WTC11 (cell line): ENCODE results near the gene FOXS1. TPM values are rescaled to one million over a fixed set of nuclear protein-coding genes. Genes with fewer than 3 reads are reported as not detected.

Source experiments
- ATAC-seq: fragments of 200-7000 bp; cut with Tn5 transposase; 2 replicates; pipeline ENCODE4 v1.10.0; 2021; ENCODE audit warnings: mild to moderate bottlenecking, moderate library complexity
- CTCF ChIA-PET: fragments of 300-600 bp; sonication (Branson Sonifier 250); formaldehyde crosslinking; loops from one replicate; lab custom pipeline; 2021; ENCODE audit warnings: antibody characterized with exemption; lab: Charles Lee
- POLR2A ChIA-PET: fragments of 350-600 bp; sonication (Branson Sonifier 250); formaldehyde crosslinking; loops from one replicate; lab custom pipeline; 2021; ENCODE audit warnings: antibody characterized with exemption; lab: Charles Lee
- DNase-seq: peaks from one replicate; pipeline ENCODE4 v3.0.0; 2021; ENCODE audit warnings: low spot score
- H3K27ac Mint-ChIP-seq: 2 replicates; pipeline ENCODE4 v1.8.0; 2021; ENCODE audit warnings: mixed read lengths
- H3K27me3 Mint-ChIP-seq: 2 replicates; pipeline ENCODE4 v1.8.0; 2021; ENCODE audit warnings: low read depth, mild to moderate bottlenecking, moderate library complexity, mixed read lengths
- H3K36me3 Mint-ChIP-seq: 2 replicates; pipeline ENCODE4 v1.8.0; 2021; ENCODE audit warnings: mixed read lengths
- H3K4me1 Mint-ChIP-seq: 2 replicates; pipeline ENCODE4 v1.8.0; 2022; ENCODE audit warnings: mixed read lengths
- H3K4me3 Mint-ChIP-seq: 2 replicates; pipeline ENCODE4 v1.8.0; 2021; ENCODE audit warnings: mild to moderate bottlenecking, moderate library complexity, mixed read lengths
- H3K9me3 Mint-ChIP-seq: 2 replicates; pipeline ENCODE4 v1.8.0; 2021; ENCODE audit warnings: mixed read lengths
- AFF4 ChIP-seq: sonication (generic); formaldehyde crosslinking; IDR thresholded peaks from 2 replicates; pipeline ENCODE4 v1.8.1; 2023; ENCODE audit warnings: mild to moderate bottlenecking, missing genetic modification reagents, borderline replicate concordance
- ARID4B ChIP-seq: sonication (generic); formaldehyde crosslinking; IDR thresholded peaks from 2 replicates; pipeline ENCODE4 v1.8.0; 2023; ENCODE audit warnings: missing genetic modification reagents, mild to moderate bottlenecking, borderline replicate concordance
- E2F4 ChIP-seq: sonication (generic); formaldehyde crosslinking; IDR thresholded peaks from 2 replicates; pipeline ENCODE4 v1.8.1; 2022; ENCODE audit warnings: low read depth, mild to moderate bottlenecking, moderate library complexity, missing genetic modification reagents, borderline replicate concordance
- ETV6 ChIP-seq: sonication (generic); formaldehyde crosslinking; IDR thresholded peaks from 2 replicates; pipeline ENCODE4 v1.8.1; 2022; ENCODE audit warnings: mild to moderate bottlenecking, missing genetic modification reagents
- FOXJ3 ChIP-seq: sonication (generic); formaldehyde crosslinking; IDR thresholded peaks from 2 replicates; pipeline ENCODE4 v1.9.0; 2021; ENCODE audit warnings: missing genetic modification reagents, mild to moderate bottlenecking, borderline replicate concordance
- JUN ChIP-seq: sonication (generic); formaldehyde crosslinking; IDR thresholded peaks from 2 replicates; pipeline ENCODE4 v1.8.0; 2023; ENCODE audit warnings: mild to moderate bottlenecking, missing genetic modification reagents
- RORB ChIP-seq: fragments of 250-450 bp; sonication (Bioruptor Pico); IDR thresholded peaks from 2 replicates; pipeline ENCODE4 v1.9.0; 2021; ENCODE audit warnings: mild to moderate bottlenecking
- SMAD4 ChIP-seq: sonication (generic); formaldehyde crosslinking; IDR thresholded peaks from 2 replicates; pipeline ENCODE4 v1.8.0; 2022; ENCODE audit warnings: mild to moderate bottlenecking, missing genetic modification reagents
- SOX15 ChIP-seq: fragments of 250-450 bp; sonication (Bioruptor Pico); IDR thresholded peaks from 2 replicates; pipeline ENCODE4 v1.9.0; 2021; ENCODE audit warnings: mild to moderate bottlenecking
- ZNF396 ChIP-seq: fragments of 250-450 bp; sonication (Bioruptor Pico); IDR thresholded peaks from 2 replicates; pipeline ENCODE4 v1.8.0; 2021; ENCODE audit warnings: mild to moderate bottlenecking, moderate library complexity, borderline replicate concordance
- ZNF512 ChIP-seq: sonication (generic); formaldehyde crosslinking; IDR thresholded peaks from 2 replicates; pipeline ENCODE4 v1.8.1; 2022; ENCODE audit warnings: missing genetic modification reagents, borderline replicate concordance
- ZSCAN18 ChIP-seq: fragments of 250-450 bp; sonication (Bioruptor Pico); IDR thresholded peaks from 2 replicates; pipeline ENCODE4 v2.1.2; 2022; ENCODE audit warnings: mild to moderate bottlenecking, moderate library complexity
- total RNA-seq: library from RNA; stranded (reverse); gene quantifications from 3 replicates; pipeline ENCODE4 v1.2.3, GENCODE V29; 2021
- TF ChIP-seq, protein P1 (sequence below): sonication (generic); formaldehyde crosslinking; IDR thresholded peaks from 2 replicates; pipeline ENCODE4 v1.8.1; 2023; ENCODE audit warnings: mild to moderate bottlenecking, missing genetic modification reagents
- TF ChIP-seq, protein P2 (sequence below): sonication (generic); formaldehyde crosslinking; IDR thresholded peaks from 2 replicates; pipeline ENCODE4 v1.8.1; 2022; ENCODE audit warnings: low read depth, missing genetic modification reagents, borderline replicate concordance
- TF ChIP-seq, protein P3 (sequence below): sonication (generic); formaldehyde crosslinking; IDR thresholded peaks from 2 replicates; pipeline ENCODE4 v1.8.0; 2022; ENCODE audit warnings: mild to moderate bottlenecking, missing genetic modification reagents

The FOXS1 gene
- total RNA-seq, 1 experiment from 2014 or later, result not detected

GRCh38 chr20:31817461-31817860, 27.9 kb downstream of the FOXS1 start:
- H3K27ac Mint-ChIP-seq, result no peak overlapping the region
- TF ChIP-seq, protein P1, sequence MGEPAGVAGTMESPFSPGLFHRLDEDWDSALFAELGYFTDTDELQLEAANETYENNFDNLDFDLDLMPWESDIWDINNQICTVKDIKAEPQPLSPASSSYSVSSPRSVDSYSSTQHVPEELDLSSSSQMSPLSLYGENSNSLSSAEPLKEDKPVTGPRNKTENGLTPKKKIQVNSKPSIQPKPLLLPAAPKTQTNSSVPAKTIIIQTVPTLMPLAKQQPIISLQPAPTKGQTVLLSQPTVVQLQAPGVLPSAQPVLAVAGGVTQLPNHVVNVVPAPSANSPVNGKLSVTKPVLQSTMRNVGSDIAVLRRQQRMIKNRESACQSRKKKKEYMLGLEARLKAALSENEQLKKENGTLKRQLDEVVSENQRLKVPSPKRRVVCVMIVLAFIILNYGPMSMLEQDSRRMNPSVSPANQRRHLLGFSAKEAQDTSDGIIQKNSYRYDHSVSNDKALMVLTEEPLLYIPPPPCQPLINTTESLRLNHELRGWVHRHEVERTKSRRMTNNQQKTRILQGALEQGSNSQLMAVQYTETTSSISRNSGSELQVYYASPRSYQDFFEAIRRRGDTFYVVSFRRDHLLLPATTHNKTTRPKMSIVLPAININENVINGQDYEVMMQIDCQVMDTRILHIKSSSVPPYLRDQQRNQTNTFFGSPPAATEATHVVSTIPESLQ (CRISPR knock-in tag), result no peak
- no peak for TF ChIP-seq AFF4 (CRISPR knock-in tag)
- no peak for TF ChIP-seq ZSCAN18
- TF ChIP-seq JUN, result no peak
- TF ChIP-seq, protein P2, sequence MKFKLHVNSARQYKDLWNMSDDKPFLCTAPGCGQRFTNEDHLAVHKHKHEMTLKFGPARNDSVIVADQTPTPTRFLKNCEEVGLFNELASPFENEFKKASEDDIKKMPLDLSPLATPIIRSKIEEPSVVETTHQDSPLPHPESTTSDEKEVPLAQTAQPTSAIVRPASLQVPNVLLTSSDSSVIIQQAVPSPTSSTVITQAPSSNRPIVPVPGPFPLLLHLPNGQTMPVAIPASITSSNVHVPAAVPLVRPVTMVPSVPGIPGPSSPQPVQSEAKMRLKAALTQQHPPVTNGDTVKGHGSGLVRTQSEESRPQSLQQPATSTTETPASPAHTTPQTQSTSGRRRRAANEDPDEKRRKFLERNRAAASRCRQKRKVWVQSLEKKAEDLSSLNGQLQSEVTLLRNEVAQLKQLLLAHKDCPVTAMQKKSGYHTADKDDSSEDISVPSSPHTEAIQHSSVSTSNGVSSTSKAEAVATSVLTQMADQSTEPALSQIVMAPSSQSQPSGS (CRISPR knock-in tag), result no peak
- no peak for TF ChIP-seq RORB (CRISPR knock-in tag)
- TF ChIP-seq SOX15 (CRISPR knock-in tag), result no peak
- TF ChIP-seq FOXJ3, result no peak
- TF ChIP-seq ARID4B (CRISPR knock-in tag), result no peak
- no peak for TF ChIP-seq E2F4 (CRISPR knock-in tag)
- TF ChIP-seq, protein P3, sequence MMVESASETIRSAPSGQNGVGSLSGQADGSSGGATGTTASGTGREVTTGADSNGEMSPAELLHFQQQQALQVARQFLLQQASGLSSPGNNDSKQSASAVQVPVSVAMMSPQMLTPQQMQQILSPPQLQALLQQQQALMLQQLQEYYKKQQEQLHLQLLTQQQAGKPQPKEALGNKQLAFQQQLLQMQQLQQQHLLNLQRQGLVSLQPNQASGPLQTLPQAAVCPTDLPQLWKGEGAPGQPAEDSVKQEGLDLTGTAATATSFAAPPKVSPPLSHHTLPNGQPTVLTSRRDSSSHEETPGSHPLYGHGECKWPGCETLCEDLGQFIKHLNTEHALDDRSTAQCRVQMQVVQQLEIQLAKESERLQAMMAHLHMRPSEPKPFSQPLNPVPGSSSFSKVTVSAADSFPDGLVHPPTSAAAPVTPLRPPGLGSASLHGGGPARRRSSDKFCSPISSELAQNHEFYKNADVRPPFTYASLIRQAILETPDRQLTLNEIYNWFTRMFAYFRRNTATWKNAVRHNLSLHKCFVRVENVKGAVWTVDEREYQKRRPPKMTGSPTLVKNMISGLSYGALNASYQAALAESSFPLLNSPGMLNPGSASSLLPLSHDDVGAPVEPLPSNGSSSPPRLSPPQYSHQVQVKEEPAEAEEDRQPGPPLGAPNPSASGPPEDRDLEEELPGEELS (CRISPR knock-in tag), result no peak
- no peak for TF ChIP-seq ZNF396 (CRISPR knock-in tag)
- no peak for TF ChIP-seq ZNF512 (CRISPR knock-in tag)
- TF ChIP-seq SMAD4, result no peak
- TF ChIP-seq ETV6 (CRISPR knock-in tag), result no peak
- ChIA-PET POLR2A (no interaction called here), CTCF (interaction anchor here (0.7 to 3.5 kb wide), 3 partner anchors 29 to 274 kb away, joined by 4 to 23 read pairs (median 4); no protein-coding TSS in a partner anchor)
- H3K9me3 Mint-ChIP-seq, result no peaks in the 10 kb centered on the region
- ATAC-seq, result no peak
- H3K27me3 Mint-ChIP-seq, result no peaks in the 10 kb centered on the region
- H3K4me3 Mint-ChIP-seq, result no peak overlapping the region
- DNase-seq, result no peak
- H3K4me1 Mint-ChIP-seq, result peaks cover 9% of the 10 kb centered on the region
- H3K36me3 Mint-ChIP-seq, result no peaks in the 10 kb centered on the region
